GM21515 (cell line): Measurements from ENCODE around the gene CKAP2.
"Not testable (repeated sequence)": the region's sequence is repeated elsewhere in the genome, so short reads cannot be mapped to it uniquely, and the experiment has no call there.

Experiments
- ATAC-seq: cut with Tn5 transposase; IDR thresholded peaks from one replicate; pipeline ENCODE4 v1.9.1; 2021; ENCODE audit not compliant: unreplicated experiment

CKAP2 gene

DNA sequence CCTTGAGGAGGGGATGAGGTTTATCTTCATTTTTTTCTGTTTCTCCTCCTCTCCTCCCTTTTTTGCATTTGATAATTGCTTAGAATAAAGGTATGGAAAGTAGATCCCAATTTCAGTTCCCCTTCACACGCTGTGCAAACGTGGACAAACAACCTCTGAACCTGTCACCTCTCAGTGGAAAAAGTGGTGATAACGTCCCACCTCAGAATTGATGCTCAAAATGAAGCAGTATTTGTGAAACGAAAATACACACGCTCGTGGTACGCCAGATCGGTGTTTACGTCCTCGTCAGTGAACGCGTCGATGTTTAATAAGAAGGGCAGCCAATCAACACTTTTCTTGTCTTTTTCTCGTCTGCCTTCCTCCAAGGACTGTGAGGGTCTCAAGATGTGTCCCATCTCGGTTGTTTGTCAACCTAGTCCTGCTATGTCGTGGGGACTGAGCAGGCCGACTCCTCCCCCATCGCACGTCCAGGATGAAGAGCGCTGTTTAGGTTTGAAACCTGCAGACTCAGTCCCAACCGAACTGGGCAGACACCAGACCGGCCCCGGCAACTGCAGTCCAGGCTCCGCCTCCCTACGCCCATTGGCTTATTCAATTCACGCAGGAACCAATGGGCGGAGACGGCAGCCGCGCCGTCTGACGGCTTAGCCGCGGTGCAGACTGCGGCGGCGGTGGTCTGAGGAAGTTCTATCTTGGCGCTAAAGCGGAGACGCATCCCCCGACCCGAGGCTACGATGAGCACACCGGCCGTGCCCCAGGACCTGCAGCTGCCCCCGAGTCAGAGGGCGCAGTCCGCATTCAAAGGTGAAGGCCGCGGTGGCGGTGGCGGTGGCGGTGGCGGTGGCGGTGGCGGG, at the start of gene CKAP2:
CKAP2 (plus strand) TSS at position 659 of the 857 bp plus-strand sequence; CDS start at position 738, 79 bp downstream.
- peak; percentile 78 for ATAC-seq

DNA sequence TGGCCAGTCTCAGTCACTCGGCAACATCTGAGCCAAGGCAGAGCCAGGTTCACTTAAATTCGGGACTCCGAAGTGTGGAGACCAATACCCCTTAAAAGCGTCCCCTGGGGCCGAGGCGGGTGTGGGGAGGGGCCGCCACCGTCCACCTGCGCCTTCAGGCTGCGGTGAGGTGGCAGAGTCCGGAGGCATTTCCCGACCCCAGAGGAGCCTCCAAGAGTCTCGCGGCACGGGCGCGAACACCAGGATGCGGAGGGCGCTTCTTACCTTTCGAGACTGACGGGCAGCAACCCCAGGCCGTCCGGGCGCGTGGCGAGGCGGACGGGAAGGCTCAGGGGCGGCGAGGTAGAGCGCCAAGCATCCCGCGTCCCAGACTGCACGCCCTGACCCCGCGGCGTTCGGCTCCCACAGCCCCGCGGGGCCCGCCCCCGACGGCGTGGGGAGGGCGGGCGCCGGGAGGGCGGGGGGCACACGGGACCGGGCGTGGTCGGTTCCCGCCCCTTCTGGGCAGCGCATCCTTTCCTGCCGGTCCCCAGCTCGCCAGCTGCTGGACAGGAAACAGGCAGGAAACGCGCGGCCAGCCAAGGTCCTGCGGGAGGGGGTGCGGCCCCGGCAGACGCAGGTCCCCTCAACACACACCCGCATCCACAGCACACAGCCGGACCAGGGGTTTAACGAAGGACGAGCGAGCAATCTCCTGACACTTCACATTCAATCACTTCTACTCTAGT, 49.3 kb upstream of the CKAP2 start, which contains the start of gene THSD1:
THSD1 (minus strand) TSS at position 406 of the 728 bp plus-strand sequence. CDS start 3,572 bp downstream, outside the sequence.
- ATAC-seq, result no peak

DNA sequence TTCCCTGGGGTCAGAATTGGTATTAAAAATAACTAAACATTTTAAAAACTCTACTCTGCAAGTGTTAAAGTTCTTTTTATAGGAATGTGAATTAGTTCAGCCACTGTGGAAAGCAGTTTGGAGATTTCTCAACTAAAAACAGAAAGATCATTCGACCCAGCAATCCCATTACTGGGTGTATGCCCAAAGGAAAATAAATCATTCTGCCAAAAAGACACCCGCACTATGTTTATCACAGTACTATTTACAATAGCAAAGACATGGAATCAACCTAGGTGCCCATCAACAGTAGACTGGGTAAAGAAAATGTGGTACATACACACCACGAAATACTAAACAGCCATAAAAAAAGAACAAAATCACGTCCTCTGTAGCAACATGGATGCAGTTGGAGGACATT, 48.6 kb upstream of the CKAP2 start:
- ATAC-seq, result no peak

- ATAC-seq, result not testable (repeated sequence)
These were observed 47.8 kb upstream of the CKAP2 start for GRCh38 chr13:52407436-52407835.

DNA sequence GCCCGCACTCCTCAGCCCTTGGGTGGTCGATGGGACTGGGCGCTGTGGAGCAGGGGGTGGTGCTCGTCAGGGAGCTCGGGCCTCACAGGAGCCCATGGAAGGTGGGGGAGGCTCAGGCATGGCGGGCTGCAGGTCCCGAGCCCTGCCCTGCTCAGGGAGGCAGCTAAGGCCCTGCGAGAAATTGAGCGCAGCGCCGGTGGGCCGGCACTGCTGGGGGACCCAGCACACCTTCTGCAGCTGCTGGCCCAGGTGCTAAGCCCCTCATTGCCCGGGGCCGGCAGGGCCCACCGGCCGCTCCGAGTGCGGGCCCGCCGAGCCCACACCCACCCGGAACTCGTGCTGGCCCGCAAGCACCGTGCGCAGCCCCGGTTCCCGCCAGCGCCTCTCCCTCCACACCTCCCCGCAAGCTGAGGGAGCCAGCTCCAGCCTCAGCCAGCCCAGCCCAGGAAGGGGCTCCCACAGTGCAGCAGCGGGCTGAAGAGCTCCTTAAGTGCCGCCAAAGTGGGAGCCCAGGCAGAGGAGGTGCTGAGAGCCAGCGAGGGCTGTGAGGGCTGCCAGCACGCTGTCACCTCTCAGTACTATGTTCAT, 47.1 kb upstream of the CKAP2 start:
- ATAC-seq, result not testable (repeated sequence)

DNA sequence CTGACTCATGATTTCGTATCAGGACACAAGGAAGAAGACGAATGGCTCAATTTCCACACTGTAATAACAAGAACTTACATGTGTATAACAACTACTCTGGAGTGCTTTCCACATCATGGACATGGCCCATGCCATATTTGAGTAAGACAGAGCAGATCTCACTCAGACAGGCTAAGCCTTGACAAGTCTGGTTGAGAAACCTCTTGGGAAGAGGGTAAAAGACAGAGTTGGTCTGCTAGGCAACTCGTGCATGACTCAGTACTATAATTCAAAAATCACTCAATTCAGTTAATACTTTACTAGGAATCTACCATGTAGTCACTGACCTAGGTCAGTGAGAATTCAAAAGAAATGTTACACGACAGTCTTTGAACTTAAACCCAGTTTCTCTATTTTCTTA, 43.6 kb upstream of the CKAP2 start:
- peak; percentile 72 for ATAC-seq

DNA sequence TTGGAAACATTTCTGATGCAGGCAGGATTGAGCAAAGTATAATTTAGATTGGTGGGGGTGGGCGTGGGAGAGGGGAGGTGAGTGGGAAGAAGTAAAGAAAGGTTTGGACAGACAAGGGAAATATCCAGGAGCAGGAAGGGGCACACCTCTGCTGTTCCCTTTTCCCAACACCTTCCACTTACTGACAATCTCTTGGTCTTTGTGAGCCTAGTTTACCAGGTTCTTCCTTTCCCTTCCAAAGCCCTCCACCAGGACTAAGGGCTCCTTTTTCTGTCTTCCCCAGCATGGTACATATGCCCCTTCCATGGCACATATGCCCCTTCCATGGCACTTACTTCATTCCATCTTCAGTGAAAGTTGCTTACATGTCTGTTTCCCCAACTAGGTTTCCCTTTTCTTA, 43.1 kb upstream of the CKAP2 start:
- no peak for ATAC-seq

DNA sequence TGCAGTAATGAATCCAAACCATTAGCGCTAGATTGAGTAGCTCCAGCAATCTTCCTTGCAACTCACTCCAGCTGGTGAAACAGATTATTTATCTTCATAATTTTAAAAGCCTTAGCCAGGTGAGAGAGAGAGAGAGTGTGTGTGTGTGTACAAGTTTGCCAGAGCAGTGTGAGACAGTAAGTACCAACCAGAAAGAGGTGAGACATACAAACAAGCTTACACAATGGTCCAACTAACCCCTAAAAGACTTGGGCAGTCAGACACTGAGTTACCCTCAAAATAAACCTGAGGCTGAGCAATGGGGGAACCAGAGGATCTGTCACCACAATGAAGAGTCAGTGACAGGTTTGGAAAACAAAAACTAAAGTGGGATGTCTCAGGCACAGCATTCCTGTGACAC, 41.2 kb upstream of the CKAP2 start:
- no peak for ATAC-seq

DNA sequence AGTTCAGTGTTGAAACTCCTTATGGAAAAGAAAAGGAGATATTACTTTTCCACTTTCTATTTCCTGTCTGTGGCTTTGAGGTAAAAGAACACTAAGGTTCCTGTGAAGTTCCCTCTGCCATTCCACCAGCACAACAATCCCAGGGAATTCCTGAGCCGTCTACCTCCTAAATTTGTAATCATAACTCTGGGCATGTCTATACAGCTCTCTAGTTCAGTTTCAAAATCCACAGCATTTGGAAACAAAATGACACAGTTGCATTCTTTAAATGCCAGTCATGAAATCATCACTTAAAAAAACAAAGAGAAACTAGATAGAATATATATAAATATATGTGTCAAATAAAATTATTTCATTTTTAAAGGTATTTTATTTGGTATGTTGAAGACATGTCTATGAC, 40.3 kb upstream of the CKAP2 start:
- no peak for ATAC-seq

DNA sequence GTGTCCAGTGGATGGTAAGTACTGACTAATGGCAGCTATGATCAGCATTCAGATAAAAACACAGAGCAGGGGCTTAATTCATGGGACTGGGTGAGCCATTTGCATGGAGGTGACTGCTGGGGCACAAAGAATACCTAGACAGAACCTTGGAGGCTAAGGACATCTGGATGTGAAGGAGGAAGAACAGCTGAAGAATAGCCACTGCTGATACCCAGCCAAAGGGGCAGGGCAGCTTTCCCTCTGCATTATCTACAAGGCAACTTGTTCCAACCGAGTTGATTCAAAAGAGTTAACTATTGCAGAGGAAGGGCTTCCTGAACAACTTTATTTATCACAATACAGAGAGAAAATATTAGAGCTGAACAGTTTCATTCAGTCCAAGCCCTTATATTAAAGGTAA, 36.2 kb upstream of the CKAP2 start:
- ATAC-seq, result no peak

DNA sequence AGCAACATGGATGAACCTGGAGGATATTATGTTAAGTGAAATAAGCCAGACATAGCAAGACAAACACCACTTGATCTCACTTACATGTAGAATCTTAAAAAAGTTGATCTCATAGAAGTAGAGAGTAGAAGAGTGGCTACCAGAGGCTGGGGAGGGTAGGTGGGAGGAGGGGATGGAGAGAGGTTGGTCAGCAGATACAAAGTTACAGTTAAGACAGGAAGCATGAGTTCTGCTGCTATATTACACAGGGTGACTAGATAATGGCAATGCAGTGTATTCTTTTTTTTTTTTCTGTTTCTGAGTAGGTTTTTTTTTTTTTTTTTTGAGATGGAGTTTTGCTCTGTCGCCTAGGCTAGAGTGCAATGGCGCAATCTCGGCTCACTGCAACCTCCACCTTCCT, 34.1 kb upstream of the CKAP2 start:
- no peak for ATAC-seq

- ATAC-seq, result no peak
These were observed 27.0 kb upstream of the CKAP2 start for GRCh38 chr13:52428295-52428694.

- ATAC-seq, result no peak
These were observed 22.8 kb upstream of the CKAP2 start for GRCh38 chr13:52432456-52432855.

GRCh38 chr13:52446265-52446664, 9.0 kb upstream of the CKAP2 start:
- ATAC-seq, result no peak

DNA sequence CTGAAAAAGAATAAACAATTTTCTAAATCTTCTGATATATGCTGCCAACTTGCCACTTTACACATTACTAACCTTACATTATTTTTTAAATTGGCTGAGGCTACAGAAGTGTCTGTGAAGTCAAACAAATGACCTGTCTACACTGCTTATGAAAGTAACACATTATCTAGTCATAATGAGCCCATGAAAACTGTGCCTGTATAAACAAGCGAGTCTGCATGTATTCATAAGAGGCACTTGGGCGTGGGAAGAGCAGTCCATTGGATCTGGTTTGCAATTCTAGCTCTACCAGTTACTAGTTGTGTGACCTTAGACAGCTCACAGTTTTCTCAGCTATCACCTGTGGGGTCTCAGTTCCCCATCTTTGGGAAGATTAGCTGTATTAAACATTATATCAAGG, 7.9 kb upstream of the CKAP2 start:
- ATAC-seq, result no peak

DNA sequence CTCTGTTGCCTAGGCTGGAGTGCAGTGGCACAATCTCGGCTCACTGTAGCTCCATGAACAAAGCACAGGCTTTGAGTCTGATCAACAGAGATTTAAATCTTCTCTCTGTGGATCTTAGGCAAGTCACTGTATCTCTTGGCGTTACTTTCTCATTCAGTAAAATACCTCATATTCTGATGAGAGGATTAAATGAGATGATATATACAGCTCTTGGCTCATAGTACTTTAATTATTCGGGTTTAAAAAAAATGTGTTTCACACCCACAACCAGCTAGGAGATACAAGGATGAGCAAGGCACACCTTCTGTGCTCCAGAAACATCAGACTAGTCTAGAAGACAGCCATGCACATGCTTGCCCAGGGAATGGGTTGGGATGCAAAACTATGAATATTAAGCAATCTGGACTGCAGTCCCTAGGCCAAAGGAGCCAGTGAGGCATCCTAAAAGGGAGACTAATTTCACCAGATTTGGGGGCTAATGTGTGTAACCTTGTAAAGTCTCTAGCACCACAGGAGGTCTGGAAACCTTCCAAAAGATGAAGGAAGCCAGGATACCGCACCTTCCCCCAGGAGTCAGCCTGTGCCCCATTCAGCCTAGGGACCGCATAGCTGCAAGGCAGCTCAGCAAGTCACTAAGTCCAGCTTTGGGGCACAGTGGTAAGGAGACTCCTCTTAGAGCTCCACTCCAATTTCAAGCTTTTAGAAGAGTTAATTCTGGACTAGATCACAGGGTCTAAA, 7.3 kb upstream of the CKAP2 start:
- ATAC-seq, result no peak

DNA sequence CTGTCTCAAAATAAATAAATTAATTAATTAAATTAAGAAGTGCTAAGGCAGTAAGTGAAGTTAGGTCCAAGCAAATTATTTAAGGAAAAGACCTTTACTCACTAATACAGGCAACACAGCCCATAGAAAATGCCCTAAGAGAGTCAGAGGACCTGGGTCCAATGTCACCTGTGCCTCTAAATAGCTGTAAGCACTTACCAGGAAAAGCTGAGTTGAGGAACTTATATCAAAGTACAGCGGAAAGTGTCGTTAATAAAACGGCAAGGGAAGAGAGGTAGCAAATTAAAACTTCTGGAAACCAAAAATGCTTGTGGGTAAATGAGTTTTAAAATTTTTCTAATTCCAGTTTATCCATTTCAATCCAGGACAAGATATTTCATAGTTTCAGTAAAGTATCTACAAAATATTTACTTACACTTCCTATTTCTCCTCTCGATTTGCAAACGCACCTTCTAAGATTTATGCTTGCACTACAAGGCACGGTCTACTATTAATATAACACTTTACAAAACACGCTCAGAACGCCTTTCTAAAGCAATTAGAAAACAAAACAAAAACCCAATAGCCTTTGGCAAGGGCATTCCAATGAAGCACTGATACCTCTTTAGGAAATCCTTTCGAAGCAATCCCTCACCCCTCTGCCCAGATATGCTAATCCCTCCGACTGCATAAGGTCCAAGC, 5.8 kb upstream of the CKAP2 start:
- ATAC-seq, result no peak

DNA sequence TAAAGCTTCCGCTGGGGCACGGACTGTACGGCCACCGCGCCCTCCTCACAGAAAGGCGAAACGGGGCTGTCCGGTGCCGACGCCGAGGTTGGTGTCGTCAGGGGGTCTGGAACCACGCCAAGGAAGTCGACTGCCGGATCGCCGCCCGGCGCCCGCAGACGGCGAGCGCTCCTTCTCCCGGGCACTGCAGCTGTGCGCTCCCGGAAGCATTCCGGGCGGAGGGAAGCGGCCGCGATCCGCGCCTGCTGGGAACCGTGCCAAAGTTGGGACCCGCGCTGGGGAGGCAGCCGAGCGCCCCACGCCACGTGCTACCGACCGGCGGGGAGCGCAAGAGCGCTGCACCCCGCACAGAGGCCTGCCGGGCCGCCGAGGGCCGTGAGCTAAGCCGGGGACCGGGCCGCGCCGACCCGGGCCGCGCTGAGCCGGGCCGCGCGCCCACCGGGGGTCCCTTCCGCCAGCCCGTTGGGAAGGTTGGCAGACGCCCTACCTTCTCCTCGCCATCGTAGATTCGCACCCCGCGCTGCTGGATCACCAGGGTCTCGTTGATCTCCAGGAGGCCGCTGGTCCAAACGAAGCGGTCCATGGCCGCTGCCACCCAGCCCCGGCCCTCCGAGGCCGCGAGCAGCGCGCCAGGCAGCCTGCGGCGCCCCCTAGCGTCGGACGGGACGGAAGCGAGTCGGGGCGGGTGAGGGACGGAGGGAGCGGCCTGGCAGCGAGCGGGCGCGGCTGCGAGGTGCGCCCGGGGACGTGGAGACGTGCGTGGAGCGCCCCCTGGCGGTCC, 5.1 kb upstream of the CKAP2 start, which contains the start of gene VPS36:
VPS36 (minus strand) TSS at position 623 of the 781 bp plus-strand sequence; CDS start at position 583, 40 bp downstream.
- ATAC-seq, result peak; percentile 66

DNA sequence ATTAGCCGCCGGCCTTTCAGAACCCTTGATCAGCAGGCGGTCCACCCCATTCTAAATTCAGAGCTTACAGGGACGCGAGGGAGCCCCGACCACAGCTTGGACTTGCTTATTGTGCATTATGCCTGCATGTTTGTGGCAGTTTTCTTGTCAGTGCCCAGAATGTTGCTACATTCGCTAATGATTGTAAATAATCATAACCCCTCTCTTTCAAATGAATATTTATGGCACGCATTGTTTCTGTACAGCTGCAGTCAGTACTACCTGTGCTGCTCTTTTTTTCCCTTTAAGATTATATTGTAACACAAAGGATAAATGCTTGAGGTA, 4.5 kb upstream of the CKAP2 start:
- ATAC-seq, result no peak
